Measurements from ENCODE around the gene VEGFC.

GRCh38 chr4:176758731-176759130 lies 34.0 kb downstream of the VEGFC start:
- no peak for TF ChIP-seq BHLHE40 (IDR thresholded peaks at IDR 0.05; ENCODE audit: borderline replicate concordance)
- no peak for TF ChIP-seq SP1 (IDR thresholded peaks at IDR 0.05)
- TF ChIP-seq PKNOX1 (IDR thresholded peaks at IDR 0.05) = no peak
- no peak for TF ChIP-seq TARDBP (IDR thresholded peaks at IDR 0.05)
- TF ChIP-seq ELF4 (IDR thresholded peaks at IDR 0.05) = no peak
- no peak for TF ChIP-seq HDGF (IDR thresholded peaks at IDR 0.05; ENCODE audit: borderline replicate concordance)
